Fibroblast of gingiva (primary cell): ENCODE results near the gene RIPOR2.

Source experiments
- DNase-seq: peaks from one replicate; pipeline ENCODE4 v3.0.0-alpha.2; 2011; ENCODE audit warnings: low read depth

The RIPOR2 gene

GRCh38 chr6:24847402-24847801, 88.4 kb downstream of the RIPOR2 start:
- DNase-seq: no peak

GRCh38 chr6:24845578-24845977, 90.2 kb downstream of the RIPOR2 start:
- DNase-seq: no peak

GRCh38 chr6:24844903-24845302, 90.9 kb downstream of the RIPOR2 start:
- DNase-seq: no peak

DNA sequence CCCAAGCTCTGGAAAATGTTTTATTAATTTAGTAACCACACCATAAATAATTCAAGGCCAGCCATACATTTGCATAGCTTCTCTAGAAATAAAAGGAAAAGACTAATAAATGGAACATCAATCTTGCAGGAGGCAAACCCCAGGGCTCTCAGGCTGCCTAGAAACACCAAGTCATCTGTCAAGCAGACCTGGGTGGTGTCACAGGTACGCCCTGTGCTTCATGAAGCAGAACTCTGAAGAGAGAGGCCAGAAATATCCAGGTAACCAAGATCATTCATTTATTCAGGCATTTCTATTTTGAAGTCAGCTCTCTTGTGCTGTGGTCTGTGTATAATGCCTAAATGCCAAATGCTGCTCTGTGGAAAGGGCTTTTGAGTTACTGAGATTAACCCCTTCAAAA, 91.7 kb downstream of the RIPOR2 start:
- DNase-seq: no peak

DNA sequence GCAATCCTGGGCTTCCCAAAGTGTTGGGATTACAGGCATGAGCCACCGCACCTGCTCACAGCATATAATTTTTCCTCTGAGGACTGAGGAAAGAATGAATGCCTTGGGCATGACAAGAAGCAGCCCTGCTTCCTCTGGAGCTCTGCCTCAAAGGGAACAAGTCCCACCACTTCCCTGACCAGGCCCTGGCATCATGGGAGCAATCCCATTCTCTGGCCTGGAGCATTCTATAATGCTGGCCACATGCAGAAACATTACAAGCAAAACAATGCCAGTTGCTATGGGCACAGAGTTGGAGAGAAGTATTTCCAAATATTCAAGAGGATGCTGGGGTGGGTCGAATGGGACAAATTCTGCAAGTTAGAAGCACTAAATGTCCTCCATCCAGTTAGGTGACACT, 95.6 kb downstream of the RIPOR2 start:
- no peak for DNase-seq

- DNase-seq: no peak
Observed at GRCh38 chr6:24838994-24839393, 96.8 kb downstream of the RIPOR2 start.

DNA sequence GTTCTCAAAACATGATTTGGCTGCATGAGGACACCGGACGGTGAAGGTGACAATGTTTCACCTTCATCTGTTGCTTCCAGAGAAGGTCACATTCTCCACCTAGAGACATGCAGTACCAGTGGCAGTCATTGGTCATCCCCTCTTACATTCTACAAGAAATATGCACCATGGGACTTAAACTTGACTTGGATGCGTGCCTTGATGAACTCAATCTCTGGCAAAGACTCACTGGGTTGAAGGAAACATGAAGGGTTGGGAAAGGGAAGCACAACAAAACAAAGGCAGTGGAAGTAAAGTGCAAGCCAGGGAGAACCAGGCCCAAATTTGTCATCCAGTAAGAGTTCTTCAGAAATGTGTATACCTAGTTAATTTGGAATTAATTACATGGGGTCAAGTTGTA, 97.7 kb downstream of the RIPOR2 start:
- DNase-seq: peak; percentile 47

DNA sequence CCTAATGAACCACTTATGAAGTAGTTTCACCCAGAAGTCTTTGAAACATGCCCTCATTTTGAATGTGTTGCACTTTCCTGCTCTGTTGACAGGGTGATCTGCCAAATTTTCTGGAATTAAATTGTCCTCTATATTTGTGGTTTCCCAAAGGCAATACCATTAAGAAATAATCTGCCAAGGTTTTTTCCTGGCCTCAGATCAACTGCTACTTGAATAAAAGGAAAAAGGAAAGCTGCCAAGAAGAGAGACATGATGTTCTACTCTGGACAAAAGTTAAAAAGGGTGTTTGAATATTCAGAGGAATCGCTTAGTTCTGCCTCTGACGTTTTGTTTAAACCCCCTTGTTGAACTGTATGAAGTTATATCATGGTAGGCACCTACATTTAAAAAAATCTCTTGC, 99.7 kb downstream of the RIPOR2 start:
- peak; percentile 54 for DNase-seq

GRCh38 chr6:24833711-24834386, 101.9 kb downstream of the RIPOR2 start:
- no peak for DNase-seq

DNA sequence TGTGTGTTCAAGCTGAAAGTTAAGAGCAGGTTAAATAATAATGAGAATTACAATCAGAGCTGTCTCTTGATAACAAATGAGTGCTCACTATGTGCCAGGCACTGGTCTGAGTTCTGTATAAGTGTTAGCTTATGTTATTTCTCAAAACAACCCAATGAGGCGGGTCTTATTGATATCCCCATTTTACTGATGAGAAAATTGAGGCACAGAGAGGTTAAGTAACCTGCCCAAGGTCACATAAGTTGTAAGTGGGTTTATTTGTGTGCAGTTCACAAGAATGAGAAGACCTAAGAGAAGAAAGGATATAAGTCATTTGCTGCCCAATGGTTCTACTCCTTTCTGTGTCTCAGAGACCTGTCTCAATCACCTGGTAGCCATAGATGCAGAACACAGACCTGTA, 103.0 kb downstream of the RIPOR2 start:
- DNase-seq: no peak

- DNase-seq: peak; percentile 85
Observed at GRCh38 chr6:24831771-24832716, 103.7 kb downstream of the RIPOR2 start.

- DNase-seq: no peak
Observed at GRCh38 chr6:24829657-24830056, 106.1 kb downstream of the RIPOR2 start.

GRCh38 chr6:24827970-24828369, 107.8 kb downstream of the RIPOR2 start:
- no peak for DNase-seq

GRCh38 chr6:24827162-24827561, 108.6 kb downstream of the RIPOR2 start:
- DNase-seq: no peak

- no peak for DNase-seq
Observed at GRCh38 chr6:24825130-24825630, 110.6 kb downstream of the RIPOR2 start.

- DNase-seq: peak; percentile 27
Observed at GRCh38 chr6:24824142-24824938, 111.4 kb downstream of the RIPOR2 start.

DNA sequence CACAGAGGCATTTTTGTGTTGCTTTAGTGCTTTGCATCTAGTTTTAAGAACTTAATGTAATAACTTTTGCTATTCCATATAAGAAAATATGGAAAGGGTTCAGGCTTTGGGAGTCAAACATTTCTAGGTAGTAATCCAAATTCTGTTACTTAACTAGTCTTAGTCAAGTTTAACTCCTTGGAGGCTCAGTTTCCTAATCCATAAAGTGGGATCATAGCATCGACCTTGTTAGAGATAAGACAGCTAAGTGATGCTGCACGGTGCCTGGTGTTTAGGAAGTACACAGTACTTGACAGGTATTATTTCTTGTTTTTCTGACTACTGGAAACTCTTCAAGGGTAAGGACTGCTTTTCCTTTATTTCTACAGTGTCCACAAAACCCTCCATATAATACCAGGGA, 112.6 kb downstream of the RIPOR2 start:
- no peak for DNase-seq

GRCh38 chr6:24822696-24823095, 113.1 kb downstream of the RIPOR2 start:
- DNase-seq: peak; percentile 52

DNA sequence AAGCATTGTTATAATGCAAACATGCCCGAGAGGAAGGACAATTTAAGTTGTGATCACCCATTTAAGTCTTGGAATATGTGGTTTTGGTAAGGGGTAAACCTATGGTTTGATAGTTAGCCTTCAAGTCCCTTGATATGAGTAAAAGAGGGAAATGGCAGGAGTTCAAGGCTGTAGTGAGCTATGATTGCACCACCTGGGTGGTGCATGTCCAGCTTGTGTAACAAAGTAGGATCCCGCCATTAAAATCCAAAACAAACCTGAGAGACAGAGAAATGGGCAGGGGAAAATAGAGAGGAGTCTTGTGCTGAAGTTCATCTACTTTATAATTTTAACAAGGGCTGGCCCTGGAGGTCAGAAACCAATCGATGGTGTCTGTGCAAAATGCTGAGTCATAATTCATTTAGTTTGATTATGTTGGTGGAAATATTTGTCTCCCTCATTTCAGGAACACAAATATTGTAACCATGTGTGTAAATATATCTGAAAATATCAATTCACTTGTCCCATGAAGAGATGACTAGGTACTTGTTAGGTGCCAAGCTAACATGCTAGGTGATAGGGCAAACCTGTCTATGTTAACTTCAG, 113.8 kb downstream of the RIPOR2 start:
- DNase-seq: no peak

- no peak for DNase-seq
Observed at GRCh38 chr6:24818346-24818745, 117.4 kb downstream of the RIPOR2 start.

- DNase-seq: no peak
Observed at GRCh38 chr6:24809728-24810127, 126.0 kb downstream of the RIPOR2 start.

- DNase-seq: no peak
Observed at GRCh38 chr6:24807584-24807983, 128.2 kb downstream of the RIPOR2 start.
